Activated CD4-positive, alpha-beta T cell treated with anti-CD3 and anti-CD28 coated beads, Interleukin-2, Interleukin-6, amounts not matched to agents 100 ng/mL and 50 ng/mL, durations not matched to agents 16 hours and 8 hours (primary cell): ENCODE results near the gene SMAD2.

Source experiments
- DNase-seq: peaks from one replicate; pipeline ENCODE4 v3.0.0-alpha.2; 2020

Gene SMAD2

DNA sequence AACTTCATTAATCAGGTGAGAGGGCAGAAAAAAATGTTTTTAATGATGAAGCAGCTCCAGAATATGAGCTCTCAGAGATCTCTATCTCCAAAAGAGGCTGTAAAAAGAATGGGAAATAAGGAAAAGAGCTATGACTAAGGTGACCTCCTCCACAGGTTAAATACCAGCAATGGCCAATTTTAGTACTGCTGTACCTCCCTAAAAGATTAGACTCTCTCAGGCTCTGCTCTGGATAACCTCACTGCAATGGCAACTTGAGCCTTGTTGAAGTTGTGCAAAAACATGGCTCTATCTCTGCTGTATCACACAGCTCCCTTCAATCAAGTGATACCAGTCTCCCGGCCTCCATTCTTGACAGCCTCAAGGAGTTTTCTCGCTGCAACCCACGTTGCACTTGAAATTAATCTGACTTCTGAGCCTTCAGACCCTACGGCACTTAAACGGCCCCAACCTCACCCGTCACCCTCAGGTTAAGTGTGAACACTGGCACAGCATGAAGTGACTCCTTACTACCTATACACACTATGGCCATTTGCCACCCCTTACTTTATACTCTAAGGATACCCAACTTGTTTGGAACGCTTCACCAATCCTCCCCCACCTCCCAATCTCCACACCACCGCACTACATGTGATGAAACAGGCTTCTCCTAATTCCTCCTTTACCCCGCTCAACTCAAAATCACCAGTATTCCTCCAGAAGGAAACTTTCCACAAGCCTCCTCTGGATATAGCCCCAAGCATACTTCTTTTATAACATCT is 36.3 kb downstream of the SMAD2 start:
- no peak for DNase-seq

DNA sequence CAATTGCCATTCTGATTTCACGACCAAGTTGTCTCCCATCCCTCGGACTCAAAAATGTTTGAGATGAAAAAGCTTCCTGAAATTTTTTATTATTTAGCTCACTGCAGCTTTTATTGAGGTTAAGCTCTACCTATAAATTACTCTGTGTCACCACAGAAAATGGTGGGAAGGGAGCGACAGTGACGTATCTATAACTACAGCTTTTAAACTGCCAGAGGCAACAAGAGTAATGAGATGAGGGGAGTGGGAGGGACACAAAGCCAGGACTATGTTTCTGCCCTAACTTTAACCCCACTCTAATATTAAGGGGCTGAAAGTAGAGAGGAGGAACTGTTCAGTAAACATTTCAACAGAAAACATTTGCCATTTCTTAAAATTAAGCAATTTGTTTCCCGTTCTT is 37.4 kb downstream of the SMAD2 start:
- DNase-seq = no peak

DNA sequence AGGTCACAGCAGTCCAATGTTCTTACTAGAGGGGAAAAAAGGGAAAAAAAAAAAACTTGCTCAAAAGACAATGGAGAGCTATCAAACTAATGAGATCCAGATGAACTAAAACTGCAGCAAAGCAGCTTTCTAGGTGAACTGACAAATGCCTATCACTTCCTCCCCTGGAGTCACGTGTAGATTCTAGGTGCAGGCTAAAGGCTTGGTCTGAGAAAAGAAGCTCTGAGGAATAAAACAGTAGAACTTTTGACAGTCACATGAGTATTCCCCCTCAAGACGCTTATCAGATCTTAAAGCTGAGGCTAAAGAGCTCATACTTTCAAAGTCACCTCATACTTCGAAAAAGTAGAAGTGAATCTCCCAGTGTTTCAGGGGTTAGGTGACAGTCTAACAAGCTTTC is 42.3 kb downstream of the SMAD2 start:
- DNase-seq = no peak

DNA sequence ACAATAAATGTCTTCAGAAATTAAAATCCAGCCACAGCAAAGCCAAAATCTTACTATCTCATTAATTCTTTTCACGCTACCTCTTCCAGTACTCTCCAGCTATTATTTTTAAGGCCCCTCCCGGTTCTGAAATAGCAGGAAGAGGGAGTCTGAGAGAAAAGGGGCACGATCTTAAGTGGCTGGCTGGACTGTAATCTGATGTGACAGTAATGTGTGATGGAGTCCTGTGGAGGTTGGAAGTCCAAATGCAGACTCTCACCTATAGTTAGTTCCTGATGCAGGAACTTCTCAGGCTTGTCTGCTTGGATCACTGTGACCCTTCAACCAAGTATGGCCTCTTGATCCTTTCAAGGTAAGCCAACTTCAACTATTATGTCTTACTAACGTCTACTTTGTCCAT is 43.2 kb downstream of the SMAD2 start:
- DNase-seq = no peak

DNA sequence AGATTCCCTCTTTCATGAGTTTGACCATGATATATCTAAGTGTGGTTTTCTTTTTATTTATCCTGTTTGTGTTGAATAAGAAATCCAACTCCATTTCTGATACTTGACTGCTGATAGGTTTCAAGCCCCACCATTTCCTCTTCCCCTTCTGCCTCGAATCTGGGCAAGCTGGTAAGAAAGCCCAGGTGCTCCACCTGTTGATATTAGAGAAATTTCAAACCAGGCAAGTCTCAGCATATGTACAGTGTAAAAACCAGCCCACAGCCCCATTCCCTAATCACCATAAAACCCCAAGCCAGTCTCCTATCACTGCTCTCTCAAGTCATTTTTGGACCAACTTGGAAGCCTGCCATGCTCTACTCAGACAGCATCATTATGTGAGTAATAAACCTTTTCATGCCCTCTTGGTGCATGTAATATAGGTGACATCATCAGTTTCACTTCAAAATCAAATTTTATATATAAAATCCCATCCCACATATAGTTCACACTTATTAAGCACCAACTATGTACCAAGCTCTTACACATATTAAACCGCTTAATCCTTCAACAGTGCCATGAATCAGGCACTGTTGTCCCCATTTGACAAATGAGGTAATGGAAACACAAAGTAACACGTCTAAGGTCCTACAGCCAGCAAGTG is 46.6 kb downstream of the SMAD2 start:
- DNase-seq = no peak

DNA sequence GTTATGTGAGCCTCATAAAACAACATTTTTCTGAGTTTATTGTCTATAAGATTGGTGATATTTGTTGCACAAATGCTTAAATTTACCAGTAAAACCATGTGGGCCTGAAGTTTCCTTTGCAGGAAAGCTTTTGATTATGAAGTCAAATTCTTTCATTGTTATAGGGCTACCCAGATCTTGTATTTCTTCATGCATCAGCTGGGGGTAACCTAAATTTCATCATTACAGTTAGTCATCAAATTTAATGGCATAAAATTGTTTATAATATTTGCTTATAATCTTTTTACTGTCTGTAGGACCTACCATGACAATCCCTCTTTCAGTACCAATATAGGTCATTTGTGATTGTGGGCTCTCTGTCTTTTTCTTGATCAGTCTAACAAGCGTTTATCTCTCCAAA is 47.8 kb downstream of the SMAD2 start:
- DNase-seq = no peak

DNA sequence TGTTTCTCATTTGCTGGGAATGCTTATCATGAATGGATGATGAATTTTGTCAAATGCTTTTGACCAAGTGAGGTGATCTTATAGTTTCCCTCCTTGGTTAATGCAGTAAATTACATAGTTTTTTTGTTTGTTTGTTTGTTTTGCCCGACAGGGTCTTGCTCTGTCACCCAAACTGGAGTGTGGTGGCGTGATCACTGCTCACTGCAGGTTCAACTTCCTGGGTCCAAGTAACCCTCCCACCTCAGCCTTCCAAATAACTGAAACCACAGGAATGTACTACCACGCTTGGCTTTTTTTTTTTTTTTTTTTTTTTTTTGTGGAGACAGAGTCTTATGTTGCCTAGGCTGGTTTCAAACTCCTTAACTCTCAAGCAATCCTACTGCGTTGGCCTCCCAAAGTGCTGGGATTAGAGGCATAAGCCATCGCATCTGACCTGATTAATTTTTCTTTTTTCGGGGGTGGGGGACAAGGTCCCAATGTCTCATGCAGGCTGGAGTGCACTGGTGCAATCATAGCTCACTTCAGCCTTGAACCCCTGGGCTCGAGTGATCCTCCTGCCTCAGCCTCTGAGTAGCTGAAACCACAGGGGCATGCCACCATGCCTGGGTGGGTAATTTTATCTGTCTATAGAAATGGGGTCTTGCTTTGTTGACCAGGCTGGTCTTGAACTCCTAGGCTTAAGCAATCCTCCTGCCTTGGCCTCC is 48.6 kb downstream of the SMAD2 start:
- no peak for DNase-seq

DNA sequence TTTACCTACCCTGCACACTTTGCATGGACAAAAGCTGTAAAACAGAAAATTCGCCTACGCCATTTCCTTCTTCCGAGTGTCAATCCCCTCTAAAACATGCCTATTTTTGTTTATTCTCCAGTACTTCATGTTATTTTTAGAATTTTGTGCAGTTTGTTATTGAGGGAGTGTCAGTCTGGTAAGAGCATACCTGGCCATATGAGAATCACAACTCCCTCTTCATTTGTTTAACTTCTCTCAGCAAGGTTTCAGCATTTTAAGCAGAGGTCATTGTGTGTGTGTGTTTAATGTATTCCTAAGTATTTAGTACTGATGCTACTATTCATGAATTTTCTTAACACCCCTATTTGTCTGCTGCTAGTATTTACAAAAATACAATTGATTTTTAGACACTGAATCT is 49.4 kb downstream of the SMAD2 start:
- no peak for DNase-seq

DNA sequence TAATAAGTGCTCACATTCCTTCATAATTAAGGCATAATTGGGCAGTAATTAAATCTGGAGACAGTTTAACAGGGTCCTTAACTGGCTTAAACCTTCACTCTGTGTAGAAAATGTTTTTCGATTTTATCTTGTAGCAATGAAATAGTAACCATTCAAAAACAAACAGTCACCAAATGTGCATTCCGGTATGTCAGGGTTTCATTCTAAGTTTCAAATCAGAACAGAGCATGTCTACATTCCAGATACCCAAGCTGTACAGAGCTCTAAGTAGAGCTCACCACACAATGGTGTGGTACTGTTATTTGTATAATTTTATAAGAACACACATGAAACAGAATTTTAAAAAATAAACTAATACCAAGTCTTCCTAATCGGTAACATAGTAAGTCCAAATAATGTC is 52.6 kb downstream of the SMAD2 start:
- DNase-seq = no peak

DNA sequence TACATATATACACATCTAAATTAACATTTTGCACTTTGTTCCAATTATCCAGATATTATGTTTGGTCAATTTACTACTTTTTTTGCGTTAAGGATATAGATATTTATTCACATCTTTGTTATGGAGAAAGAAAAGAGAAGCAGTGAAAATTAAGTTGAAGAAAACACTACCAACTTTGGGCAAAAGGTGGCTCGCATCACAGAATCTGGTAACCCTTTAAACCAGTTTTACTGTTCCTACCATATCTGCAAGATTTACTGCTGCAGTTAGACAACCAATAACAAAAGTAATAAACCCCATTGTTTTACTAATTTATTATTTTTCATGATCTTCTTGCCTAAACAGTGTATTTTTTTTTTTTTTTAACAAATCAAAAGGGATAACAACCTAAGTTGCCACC is 53.6 kb downstream of the SMAD2 start:
- no peak for DNase-seq

DNA sequence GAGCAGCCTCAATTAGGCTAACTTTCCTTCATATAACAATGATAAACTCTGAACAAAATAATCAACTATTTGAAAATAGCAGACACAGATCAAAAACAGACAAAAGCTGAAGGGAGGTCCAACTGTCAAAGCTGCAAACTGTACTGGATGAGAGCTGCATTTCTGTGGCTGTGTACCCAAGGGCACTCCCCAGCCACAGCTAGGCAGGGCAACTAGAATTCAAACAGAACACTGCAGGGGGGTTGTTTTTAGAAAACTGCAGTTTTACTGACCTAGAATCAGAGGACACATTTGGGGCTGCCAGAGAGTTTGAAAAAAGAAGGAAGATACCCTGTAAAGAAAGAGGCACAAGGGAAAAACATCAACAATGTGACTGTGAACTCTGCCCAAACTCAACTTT is 56.8 kb downstream of the SMAD2 start:
- DNase-seq = no peak

DNA sequence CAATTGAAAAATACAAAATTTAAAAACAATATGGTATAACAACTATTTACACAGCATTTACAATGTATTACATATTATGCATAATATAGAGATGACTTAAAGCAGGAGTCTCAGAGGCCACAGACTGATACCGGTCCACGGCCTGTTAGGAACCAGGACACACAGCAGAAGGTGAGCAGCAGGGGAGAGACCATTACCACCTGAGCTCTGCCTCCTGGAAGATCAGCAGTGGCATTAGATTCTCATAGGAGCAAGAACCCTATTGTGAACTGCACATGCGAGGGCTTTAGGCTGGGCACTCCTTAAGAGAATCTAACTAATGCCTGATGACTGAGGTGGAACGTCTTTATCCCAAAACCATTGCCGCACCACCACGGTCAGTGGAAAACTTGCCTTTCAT is 58.0 kb downstream of the SMAD2 start:
- no peak for DNase-seq

DNA sequence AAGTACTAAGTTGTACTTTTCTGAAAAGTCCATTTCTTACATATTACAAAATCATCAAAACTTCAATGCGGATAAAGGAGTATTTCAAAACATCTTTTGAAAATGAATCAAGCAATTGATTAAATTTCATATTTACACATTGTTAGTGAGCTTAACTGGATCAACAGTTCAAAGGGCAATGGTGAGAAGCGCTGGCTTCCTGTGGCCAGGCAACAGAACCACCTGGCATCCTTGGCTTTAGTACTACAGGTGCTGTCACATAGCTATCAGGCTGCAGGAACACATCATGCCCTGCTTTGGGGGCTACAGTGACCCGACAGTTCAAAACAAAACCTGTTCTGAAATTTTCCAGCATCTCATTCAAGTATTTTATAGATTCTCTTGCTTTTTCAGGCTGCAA is 59.2 kb downstream of the SMAD2 start:
- no peak for DNase-seq

DNA sequence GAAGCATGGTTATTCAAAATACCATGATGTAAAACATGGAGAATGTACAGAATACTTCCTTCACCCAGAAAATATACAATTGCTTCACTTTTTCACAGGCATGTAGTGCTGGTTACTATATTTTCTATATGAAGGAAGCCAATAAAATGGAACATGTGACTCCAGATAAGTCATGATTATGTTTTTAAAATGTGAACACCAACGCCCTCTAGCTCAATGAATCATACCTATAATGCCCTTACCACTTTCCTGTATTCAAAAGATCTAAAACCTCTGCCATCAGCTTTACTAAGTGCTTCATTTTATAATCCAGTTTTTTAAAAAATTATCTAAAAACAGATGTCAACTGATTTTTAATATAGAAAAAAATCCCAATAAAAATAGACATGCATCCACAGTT is 59.9 kb downstream of the SMAD2 start:
- no peak for DNase-seq

DNA sequence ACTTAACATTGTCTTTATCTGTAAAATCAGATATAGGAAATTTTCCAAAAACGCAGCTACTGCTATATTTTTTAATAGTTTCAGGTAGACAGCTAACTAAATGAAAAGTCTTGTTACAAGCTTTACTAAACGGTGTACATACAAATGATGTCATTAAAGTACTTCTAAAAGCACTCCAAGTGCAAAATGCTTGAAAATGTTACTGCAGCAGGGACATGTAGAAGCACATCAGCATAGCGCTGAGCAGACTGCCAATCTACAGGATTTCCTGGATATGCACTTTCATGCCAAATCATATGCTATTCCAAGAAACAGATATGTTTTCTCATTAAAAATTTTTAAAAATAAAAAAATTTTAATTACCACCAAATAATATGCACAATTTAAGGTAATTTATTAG is 61.7 kb downstream of the SMAD2 start:
- no peak for DNase-seq

DNA sequence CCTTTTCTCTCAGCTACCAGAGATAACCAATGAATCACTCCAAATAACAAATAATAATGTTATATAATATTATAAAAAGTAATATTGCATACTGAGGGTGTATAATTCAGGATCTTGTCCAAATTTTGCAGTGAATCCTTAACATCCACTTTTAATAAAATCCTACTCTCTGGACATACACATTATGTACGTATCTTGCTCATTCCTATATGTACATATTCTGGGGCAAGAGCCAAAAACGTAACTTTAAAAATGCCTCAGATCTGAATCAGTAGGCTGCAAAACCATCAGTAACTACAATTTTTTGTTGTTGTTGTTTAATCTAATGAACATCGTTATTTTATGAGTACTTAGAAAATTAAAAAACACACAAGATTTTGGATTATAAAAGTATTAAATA is 65.3 kb downstream of the SMAD2 start:
- DNase-seq = no peak

DNA sequence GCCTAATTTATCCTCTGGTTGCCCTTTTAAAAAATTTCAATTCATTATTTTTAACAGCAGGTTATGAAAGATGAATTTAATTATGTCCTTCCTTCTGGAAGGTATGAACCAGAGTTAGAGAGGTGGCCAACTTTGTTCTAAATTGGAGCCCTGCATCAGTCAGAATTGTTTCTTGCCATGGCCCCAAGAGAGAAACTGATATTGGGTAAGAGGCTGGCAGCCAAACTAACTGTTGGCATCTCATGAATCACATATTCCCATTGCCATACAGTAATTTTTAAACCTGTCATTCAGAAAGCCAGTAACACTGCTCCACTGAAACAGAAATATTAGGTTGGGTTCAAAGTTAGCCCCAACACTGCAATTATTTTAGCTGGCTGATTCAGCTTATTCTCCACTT is 67.4 kb downstream of the SMAD2 start:
- DNase-seq = no peak

DNA sequence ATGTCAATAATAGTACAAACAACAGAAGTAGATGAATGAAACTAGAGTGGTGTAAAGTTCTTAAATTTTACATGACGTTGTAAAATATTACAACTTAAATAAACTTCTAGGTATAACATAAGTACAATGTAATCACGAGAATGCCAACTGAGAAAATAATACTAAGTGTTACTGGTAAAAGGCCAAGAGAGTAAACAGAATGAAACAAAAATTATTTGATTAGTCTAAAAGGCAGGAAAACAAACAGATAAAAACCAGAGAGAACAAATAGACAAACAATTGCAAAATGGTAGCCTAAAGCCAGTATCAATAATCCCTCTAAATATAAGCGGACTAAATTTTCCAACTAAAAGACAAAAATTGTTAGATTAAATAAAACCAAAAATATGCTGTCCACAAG is 71.9 kb downstream of the SMAD2 start:
- no peak for DNase-seq

DNA sequence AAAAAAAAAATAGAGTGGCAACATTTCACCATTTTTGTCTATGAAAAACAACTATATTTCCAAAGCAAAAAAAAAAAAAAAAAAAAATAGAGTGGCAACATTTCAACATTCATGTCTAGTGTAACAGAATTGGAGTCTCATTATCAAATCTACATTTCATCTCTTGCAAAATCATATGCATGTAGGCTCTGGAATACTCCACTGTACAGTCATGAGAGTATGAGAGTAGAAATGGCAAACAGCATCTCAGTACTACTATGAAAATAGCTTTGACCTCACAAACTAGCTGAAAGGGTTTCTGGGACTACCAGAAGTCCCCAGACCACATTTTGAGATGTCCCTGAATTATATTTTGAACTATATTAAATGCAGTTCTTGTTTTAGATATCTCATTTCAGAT is 82.8 kb downstream of the SMAD2 start:
- no peak for DNase-seq

DNA sequence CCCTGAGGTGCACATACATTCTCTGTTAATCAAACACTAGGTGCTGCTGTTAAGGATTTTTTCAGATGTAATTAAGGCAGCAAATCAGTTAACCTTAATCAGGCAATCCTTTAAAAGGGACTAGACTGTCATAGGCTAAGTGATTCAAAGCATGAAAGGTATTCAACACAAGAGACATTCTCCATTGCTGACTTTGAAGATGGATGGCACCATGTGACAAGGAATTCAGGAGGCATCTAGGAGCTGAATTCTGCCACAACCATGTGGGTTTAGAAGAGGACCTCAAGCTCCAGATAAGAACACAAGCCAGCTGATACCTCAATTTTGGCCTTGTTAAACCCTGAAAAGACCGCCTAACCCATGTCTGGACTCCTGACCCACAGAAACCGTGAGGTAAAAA is 84.0 kb downstream of the SMAD2 start:
- no peak for DNase-seq

DNA sequence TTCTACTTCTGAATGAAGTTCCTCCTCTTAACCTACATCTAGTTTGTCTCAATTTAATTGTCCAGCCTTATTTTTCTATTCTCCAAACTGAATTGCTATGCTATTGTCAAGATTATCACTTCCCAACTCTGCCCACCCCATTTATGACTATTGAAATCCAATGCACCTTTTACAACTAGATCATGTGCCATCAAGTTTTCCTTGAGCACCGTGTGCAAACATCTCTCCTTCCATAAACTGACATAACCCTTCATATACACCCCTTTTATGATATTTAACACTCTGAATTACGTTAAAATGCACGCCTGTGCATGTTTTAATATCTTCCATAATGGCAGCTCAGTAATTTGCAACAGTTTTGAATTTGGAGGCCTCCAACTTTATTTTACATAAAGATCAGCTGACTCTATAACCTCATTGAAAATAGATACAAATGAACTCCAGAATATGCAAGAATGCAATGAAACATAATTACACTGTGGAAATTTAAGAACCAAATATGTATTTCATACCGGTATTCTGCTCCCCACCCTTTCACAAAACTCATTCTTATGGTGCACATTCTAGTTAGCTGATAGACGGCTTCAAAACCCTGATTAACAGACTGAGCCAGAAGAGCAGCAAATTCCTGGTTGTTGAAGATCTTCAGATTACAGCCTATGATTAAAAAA is 85.5 kb downstream of the SMAD2 start:
- no peak for DNase-seq

DNA sequence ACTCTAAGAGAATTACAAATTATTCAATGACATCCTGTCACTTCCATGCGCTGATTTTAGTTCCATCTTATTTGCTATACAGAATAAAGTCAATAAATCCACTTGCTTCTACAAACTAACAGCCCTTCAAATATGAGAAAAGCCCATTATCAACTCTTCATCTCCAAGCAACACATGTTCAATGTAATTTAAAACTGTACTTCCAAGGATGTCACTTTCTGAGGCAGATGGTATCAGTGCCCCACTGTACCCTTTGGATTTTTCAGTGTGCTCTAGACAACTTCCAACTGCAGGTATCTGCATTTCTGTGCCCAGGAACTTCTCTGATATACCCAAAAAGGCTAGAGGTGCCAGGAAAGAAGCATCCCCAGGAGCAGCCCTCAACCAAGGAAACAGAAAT is 87.6 kb downstream of the SMAD2 start:
- no peak for DNase-seq

DNA sequence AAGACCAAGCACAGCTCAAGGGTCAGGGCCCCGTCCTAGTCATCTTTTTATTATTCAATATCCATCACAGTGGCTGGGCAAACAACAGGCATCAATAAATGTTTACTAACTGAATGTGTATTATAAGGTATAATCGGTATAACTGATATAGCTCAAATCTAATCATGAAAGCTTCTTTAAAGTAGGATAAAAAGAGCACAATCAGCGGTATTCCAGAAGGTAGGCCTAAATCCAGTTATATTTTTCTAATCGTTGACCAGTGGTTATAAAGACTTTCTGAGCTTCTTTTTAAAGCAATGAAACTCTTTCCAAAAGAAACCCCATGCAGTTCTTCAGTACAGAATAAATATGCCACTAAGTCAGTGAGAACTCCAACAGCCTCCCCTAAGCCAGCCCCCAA is 92.1 kb downstream of the SMAD2 start:
- no peak for DNase-seq

DNA sequence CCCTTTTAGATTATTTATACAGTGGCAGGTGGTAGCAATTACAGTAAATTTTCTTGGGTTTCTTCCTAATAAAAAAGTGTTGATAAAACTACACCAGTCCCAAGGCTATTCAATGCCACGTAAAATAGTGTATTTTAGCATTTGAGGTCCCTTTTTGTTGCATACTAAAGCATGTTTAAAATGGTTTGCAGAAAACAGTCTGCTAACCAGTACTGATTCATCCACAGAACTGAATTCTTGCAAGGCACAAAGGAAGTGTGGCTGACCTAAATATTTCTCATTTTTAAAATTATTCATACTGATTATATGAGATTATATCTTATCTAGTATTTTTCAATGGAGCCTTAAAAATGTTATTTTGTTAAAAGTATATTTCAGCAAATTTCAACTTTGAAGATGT is 98.1 kb downstream of the SMAD2 start:
- DNase-seq = no peak
